ENCODE data around the gene FILIP1L.

The FILIP1L gene

DNA sequence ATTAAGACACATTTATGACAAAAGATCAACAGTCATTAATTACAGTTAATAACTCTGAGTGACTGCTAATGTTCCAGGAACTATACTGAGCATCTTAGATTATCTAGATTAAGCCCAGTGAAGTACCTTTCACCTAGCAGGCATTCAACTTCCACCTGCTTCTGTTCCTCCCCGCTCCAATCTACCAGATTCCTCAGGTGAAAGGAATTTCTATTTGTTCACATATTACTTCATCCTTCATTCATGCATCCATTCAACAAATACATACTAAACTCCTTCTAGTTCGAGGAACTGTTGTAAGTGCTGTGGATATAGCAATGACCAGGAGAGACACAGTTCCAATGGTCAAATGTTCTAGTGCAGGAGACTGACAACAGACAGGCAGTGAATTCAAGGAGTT lies 139.3 kb downstream of the FILIP1L start:
- no peak for DNase-seq (ENCODE audit: low read depth)

- no peak for DNase-seq (ENCODE audit: low read depth)
Observed at GRCh38 chr3:99972380-99973104, 141.8 kb downstream of the FILIP1L start.

- no peak for DNase-seq (ENCODE audit: low read depth)
Observed at GRCh38 chr3:99971761-99972160, 142.5 kb downstream of the FILIP1L start.

GRCh38 chr3:99970198-99970597 lies 144.1 kb downstream of the FILIP1L start:
- DNase-seq (ENCODE audit: low read depth): no peak

DNA sequence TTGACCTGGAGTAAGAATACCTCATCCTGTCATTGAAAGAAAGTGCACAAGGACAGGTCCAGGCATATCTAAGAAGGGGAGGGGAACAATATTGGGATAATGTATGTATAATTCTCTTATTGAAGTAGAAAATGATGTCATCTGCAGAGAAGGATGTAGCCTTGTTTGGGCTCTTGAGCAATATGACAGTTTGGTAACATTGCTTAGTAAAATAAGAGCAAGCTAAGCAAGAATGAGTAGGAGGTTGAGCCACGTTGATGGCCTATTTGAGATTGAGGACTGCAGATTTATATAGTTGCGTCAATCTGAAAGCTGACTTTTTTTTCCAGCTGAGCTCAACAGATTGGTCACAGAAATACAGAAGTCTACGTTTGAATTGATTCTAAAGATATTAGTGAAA lies 145.2 kb downstream of the FILIP1L start:
- no peak for DNase-seq (ENCODE audit: low read depth)

DNA sequence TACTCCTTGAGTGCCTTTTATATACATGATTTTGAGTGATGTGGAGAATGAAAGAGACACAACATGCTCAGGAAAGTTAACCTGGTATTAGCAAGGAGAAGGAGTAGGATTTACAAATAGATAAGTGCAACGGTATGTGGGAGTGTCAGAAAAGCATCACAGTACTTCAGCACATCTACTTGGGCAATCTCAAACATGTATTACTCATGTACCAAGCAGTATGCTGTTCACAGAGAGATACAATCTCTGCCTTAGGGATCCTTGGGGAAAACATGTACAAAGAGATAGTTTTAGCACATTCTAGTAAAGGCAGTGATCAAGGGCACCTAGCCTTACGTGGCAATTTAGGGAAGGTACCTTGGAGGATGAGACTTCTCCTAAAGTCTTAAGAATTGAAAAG lies 146.5 kb downstream of the FILIP1L start:
- no peak for DNase-seq (ENCODE audit: low read depth)

DNA sequence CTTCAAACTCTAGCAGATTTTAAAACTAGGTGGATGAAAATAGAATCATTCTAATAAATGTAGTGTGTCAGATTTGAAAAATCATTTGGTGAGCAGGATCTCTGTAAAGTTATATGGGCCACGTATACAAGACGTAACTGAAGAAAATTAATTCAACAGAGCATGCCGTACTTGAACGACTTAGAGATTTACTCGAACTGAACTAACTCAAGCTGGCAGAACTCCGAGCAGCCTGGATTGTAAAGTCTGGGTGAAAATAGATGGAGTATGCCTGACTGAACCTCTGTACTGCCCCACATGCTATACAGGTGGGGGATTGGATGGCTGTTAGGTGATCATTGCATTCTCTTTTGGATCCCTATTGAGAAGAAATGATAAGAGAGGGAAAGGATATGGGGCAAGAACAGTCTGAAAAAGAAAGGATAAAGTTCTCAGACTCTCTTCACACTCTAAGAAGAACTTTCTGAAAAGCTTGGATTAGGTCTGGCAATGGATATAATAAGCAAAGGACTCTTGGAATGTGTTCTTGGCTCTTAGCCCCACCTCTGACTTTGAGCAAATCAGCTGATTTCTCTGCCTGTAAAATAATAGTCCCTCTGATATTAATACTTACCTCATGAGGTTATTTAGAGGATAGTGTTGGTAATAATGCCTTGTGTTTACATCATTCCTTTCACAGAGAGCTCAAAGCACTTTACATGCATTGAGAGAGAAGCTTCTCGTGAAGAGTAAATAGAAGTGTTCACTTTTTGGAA lies 147.5 kb downstream of the FILIP1L start:
- no peak for DNase-seq (ENCODE audit: low read depth)

DNA sequence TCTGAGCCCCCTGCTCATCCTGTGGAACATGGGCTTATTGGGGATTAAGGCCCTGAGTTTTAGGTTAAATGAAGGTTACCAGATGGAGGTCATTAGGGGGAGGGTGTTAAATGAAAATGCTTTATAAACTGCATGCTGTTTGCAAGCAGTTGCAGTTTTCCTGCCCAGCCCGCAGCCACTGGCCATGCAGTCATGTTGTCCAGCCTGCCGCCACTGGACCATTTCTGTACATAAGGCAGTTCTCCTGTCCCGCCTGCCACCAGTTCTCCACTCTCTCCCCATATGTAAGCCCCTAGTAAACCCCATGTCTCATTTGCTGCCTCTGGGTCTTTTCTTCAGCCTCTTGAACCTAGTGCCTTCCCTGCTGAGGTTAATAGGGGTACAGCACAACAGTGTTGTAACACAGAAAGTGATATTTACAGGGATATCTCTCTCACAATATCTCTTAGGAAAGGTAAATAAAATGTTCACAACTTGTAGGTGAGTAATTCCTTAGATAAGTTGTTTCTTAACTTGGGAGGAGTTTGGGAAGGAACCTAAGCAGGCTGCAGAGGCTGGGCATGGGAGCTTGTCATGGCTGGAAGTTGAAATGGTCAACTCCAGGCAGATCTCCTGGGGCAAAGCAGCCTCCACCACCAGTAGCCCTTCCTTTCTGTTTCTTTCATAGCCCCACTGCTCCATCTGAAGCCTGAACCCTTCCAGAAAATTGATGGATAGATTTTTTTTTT lies 148.5 kb downstream of the FILIP1L start:
- no peak for DNase-seq (ENCODE audit: low read depth)

DNA sequence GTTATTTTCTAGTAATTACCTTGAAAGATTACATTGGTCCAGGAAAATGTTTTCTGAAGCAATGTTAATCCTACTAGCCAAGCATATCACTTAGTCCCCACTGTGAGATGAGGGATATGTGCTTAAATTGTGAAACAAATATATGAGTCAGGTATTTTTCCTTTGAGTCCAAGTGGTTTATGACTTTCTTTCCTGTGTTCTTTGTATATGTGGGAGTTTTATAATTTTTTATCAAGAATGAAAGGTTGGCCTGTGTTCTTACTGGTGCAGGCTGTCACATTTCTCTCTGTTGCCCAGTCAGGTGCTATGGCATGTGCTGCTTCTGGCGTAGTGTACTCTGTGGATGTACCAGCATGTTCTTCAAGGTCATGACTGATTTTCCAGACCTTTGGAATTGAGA lies 149.2 kb downstream of the FILIP1L start:
- no peak for DNase-seq (ENCODE audit: low read depth)

- no peak for DNase-seq (ENCODE audit: low read depth)
Observed at GRCh38 chr3:99962703-99963102, 151.6 kb downstream of the FILIP1L start.

GRCh38 chr3:99961756-99962515 lies 152.4 kb downstream of the FILIP1L start:
- no peak for DNase-seq (ENCODE audit: low read depth)

GRCh38 chr3:99960941-99961340 lies 153.4 kb downstream of the FILIP1L start:
- no peak for DNase-seq (ENCODE audit: low read depth)

GRCh38 chr3:99960123-99960878 lies 154.0 kb downstream of the FILIP1L start:
- DNase-seq (ENCODE audit: low read depth): no peak

DNA sequence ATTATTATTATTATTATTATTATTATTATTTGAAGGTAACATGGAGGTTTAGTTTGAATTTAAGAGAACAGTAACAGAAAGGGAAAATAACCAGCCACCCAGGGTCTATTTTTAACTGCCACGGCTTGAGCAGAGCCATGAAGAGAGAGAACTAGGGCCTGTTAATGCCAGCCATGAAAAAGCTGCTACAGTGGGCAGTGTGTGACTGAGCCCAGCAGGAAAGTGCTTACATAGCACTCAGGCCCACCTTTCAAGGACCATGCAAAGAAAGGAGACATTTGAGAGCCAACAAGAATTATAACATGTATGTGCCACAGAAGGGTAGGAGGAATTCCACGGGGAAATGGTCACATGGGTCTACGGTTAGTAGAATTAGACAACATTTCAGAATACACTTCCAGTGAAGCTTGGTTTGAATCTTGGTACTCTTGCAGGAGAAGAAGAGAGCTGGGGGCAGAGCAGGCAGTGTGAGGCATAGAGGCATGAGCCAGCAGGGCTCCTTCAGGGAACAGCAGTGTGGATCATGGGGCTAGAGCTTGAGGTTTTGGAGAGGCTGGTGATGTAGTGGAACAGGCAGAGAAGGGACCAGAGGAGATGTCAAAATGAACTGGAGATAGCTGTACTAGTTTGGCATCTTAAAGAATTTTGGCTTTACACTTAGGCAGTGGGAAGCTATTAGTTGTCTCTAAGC lies 155.9 kb downstream of the FILIP1L start:
- no peak for DNase-seq (ENCODE audit: low read depth)

DNA sequence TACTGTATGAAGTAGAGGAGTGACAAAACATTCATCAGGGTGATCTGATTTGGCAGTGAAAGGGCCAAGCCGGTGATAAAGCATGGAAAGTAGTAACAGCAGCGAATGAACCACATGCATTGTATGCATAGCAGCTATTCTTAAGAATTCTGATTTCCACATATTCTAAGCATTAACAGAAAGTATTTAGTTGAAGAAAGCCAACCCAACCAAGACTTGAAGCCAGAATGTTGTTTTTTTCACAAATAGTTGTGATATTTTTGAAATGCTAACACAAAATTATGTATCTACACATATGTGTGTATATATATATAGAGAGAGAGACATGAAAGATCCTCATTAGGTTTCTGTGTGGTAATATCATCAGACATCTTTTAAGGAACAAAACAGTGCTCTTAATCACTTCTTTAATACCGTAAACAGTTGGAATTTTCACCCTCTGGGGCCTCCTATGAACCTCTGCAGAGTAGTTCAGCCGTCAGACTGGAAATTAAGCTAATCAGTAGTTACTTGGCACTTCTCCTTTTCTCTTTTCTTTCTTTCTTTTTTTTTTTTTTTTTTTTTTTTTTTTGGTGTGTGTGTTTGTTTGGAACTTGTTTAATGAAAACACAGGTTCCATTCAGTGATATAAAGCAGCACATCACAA lies 157.0 kb downstream of the FILIP1L start:
- no peak for DNase-seq (ENCODE audit: low read depth)

- no peak for DNase-seq (ENCODE audit: low read depth)
Observed at GRCh38 chr3:99955773-99956562, 158.3 kb downstream of the FILIP1L start.

DNA sequence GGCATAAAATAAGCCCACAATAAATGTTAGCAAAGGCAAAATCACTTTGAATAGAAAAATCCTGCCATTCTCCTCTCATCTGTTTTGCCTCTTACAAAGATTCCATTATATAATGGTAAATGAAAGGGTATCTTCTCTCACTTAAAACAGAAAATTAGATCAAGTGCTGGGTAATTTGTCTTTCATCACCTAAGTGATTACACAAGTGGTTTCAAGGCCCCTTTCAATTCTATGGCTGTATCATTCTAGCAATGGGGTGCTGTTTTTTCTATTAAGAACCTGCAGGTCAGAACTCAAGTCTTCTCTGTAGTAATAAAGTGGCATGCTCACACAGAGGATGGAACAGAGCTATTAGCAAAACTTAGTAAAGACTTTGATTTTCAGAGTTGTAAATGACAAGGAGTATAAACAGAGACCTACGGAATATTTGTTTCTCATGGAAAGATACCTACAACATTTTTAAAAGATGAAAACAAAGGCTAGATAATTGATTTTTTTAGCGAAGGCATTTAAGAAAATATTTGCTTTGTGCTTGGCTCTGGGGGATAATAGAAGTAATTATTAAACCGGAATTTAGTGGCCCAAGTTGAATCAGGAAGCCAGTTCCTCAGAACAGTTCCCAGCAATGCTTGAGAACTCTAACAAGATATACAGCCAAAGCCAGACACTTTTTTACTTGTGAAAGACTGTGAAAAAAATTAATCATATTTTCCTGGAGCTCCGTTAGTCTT lies 159.2 kb downstream of the FILIP1L start:
- DNase-seq (ENCODE audit: low read depth): no peak

DNA sequence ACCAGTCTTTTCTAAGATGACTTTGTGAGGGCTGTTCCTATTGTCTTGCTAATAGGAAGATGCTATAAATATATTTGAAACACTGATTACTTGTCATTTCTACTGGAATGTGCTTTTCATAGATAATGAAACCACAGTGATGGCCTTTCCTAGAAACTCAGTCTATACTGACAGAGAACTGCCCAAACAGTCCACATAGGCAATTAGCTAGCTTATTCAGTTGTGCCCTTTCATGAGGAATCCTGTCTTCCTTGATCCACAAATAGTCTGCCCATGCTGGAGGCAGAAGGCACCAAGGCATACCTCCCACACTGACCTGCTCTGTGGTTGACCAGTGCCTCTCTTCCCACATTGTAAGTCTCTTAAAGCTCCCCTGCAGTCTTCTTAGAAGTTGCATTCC lies 160.7 kb downstream of the FILIP1L start:
- DNase-seq (ENCODE audit: low read depth): no peak

DNA sequence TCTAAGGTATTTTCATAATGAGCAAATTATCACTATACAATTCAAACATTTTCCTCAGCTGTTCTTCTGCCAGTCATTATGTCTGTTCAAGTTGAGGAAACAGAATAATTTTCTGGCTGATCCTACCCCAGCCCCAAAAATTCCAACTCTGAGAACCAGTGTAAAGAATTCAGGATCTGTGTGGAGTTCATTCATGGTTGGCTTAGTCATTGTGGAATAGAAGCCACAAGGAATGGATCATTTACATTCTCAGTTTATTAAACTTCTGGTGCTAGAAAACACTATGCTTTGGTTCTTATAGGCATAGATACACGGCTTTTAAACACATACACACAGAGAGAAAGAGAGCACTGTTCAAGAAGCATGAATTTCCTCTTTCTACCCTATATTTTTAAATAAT lies 162.0 kb downstream of the FILIP1L start:
- DNase-seq (ENCODE audit: low read depth): no peak

Data from stimulated activated CD8-positive, alpha-beta memory T cell treated with anti-CD3 and anti-CD28 coated beads, Interleukin-12 subunit alpha, Interleukin-12 subunit beta, amount 100 ng/mL, for 1 hour (primary cell).